Astrocyte (in vitro differentiated cells and primary cell): Measurements from ENCODE around the gene AKAP9. TPM values are rescaled to one million over a fixed set of nuclear protein-coding genes. Genes with fewer than 3 reads are reported as not detected.
"Not testable (repeated sequence)": the region's sequence is repeated elsewhere in the genome, so short reads cannot be mapped to it uniquely, and the experiment has no call there.

ENCODE experiments used
- DNase-seq: peaks from one replicate; pipeline ENCODE4 v3.0.0-alpha.2; 2010; ENCODE audit warnings: low read depth
- FAIRE-seq: peaks from 2 replicates; lab custom pipeline; 2011; peaks lifted over from hg19 to GRCh38; lab: Jason Lieb, UNC
- H2AFZ ChIP-seq: 2 replicates; pipeline ENCODE4 v1.6.0; 2012; ENCODE audit warnings: low read depth, low read length, inconsistent platforms
- H3K27ac ChIP-seq: 2 replicates; pipeline ENCODE4 v1.5.1; 2011; ENCODE audit warnings: low read depth, low read length, inconsistent platforms
- H3K27me3 ChIP-seq: 2 replicates; pipeline ENCODE4 v1.6.0; 2011; ENCODE audit warnings: low read length, inconsistent platforms; ENCODE audit not compliant: insufficient read depth
- H3K36me3 ChIP-seq: 2 replicates; pipeline ENCODE4 v1.5.1; 2011; ENCODE audit warnings: low read length, inconsistent platforms; ENCODE audit not compliant: insufficient read depth
- H3K4me1 ChIP-seq: 2 replicates; pipeline ENCODE4 v1.5.1; 2011; ENCODE audit warnings: low read length, inconsistent platforms; ENCODE audit not compliant: insufficient read depth
- H3K4me2 ChIP-seq: 2 replicates; pipeline ENCODE4 v1.6.0; 2012; ENCODE audit warnings: low read length, inconsistent platforms
- H3K4me3 ChIP-seq: 2 replicates; pipeline ENCODE4 v1.5.1; 2011; ENCODE audit warnings: low read depth, mild to moderate bottlenecking, low read length, inconsistent platforms; ENCODE audit not compliant: insufficient read depth
- H3K79me2 ChIP-seq: 2 replicates; pipeline ENCODE4 v1.6.0; 2012; ENCODE audit warnings: mild to moderate bottlenecking, low read length, inconsistent platforms; ENCODE audit not compliant: insufficient read depth
- H3K9ac ChIP-seq: 2 replicates; pipeline ENCODE4 v1.6.0; 2012; ENCODE audit warnings: mild to moderate bottlenecking, low read length, inconsistent platforms
- H3K9me3 ChIP-seq: 2 replicates; pipeline ENCODE4 v1.5.1; 2012; ENCODE audit warnings: low read depth, mild to moderate bottlenecking, low read length, inconsistent platforms; ENCODE audit not compliant: insufficient read depth
- H4K20me1 ChIP-seq: 2 replicates; pipeline ENCODE4 v1.6.0; 2012; ENCODE audit warnings: low read length, inconsistent platforms; ENCODE audit not compliant: insufficient read depth
- H3K27ac Mint-ChIP-seq: one replicate; pipeline ENCODE4 v1.8.0; 2021; ENCODE audit warnings: mild to moderate bottlenecking, mixed read lengths; ENCODE audit not compliant: unreplicated experiment
- H3K27me3 Mint-ChIP-seq: one replicate; pipeline ENCODE4 v1.8.0; 2021; ENCODE audit warnings: low read depth, mixed read lengths; ENCODE audit not compliant: unreplicated experiment
- H3K36me3 Mint-ChIP-seq: one replicate; pipeline ENCODE4 v1.8.0; 2021; ENCODE audit warnings: low read depth, mixed read lengths; ENCODE audit not compliant: unreplicated experiment
- H3K4me1 Mint-ChIP-seq: one replicate; pipeline ENCODE4 v1.8.0; 2021; ENCODE audit warnings: low read depth, mixed read lengths; ENCODE audit not compliant: unreplicated experiment
- H3K4me3 Mint-ChIP-seq: one replicate; pipeline ENCODE4 v1.8.0; 2021; ENCODE audit warnings: mild to moderate bottlenecking, moderate library complexity, mixed read lengths; ENCODE audit not compliant: unreplicated experiment
- H3K9me3 Mint-ChIP-seq: one replicate; pipeline ENCODE4 v1.8.0; 2021; ENCODE audit warnings: mild to moderate bottlenecking, mixed read lengths; ENCODE audit not compliant: unreplicated experiment
- CTCF ChIP-seq: IDR thresholded peaks from 2 replicates; pipeline ENCODE4 v1.5.1; 2011; ENCODE audit warnings: low read depth, mild to moderate bottlenecking, inconsistent platforms, low read length, moderate library complexity; ENCODE audit not compliant: insufficient read depth
- EZH2 ChIP-seq: IDR thresholded peaks from 2 replicates; pipeline ENCODE4 v1.6.1; 2012; ENCODE audit warnings: mild to moderate bottlenecking, low read length, inconsistent platforms; ENCODE audit not compliant: insufficient read depth
- total RNA-seq: library from RNA; stranded (reverse); gene quantifications from 2 replicates; pipeline ENCODE4 v1.2.1, GENCODE V29; 2021

AKAP9 gene
- total RNA-seq, 1 donor from 2014 or later, result 55.6 TPM

DNA sequence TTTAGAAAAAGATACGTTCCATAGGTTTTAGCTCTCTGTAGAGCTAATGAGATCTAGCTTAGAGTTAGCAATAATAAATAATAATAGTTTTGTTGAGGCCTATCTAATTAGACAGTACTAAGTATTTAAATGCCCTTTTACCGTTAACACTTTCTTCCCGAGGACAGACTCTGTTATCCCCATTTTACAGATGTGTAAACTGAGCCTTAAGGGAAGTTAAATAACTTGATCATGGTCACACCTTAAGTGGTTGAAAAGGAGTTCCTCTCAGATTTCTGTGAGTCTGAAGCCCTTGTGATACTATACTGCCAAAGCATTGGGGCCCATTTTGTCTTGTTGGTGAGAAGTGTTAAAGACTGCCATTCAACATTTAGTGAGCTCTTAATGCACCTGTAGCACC lies 132.0 kb downstream of the AKAP9 start:
- H3K27me3 Mint-ChIP-seq, result no peaks in the 10 kb centered on the region
- no peak for TF ChIP-seq EZH2
- TF ChIP-seq CTCF, result no peak
- H3K4me2 ChIP-seq, result no peak overlapping the region
- H3K79me2 ChIP-seq, result no peaks in the 10 kb centered on the region
- H3K36me3 Mint-ChIP-seq, result peaks cover 6% of the 10 kb centered on the region
- no peaks in the 10 kb centered on the region for H3K9me3 ChIP-seq
- FAIRE-seq (no peak), DNase-seq (no peak)
- no peak overlapping the region for H2AFZ ChIP-seq
- H3K9me3 Mint-ChIP-seq, result no peaks in the 10 kb centered on the region
- no peak overlapping the region for H3K27ac ChIP-seq
- no peak overlapping the region for H3K4me3 Mint-ChIP-seq
- H3K4me1 Mint-ChIP-seq, result no peaks in the 10 kb centered on the region
- peaks cover 14% of the 10 kb centered on the region for H3K36me3 ChIP-seq
- H3K4me3 ChIP-seq, result no peak overlapping the region
- no peak overlapping the region for H3K9ac ChIP-seq
- no peak overlapping the region for H3K27ac Mint-ChIP-seq
- H3K27me3 ChIP-seq, result no peaks in the 10 kb centered on the region
- no peaks in the 10 kb centered on the region for H4K20me1 ChIP-seq
- H3K4me1 ChIP-seq, result no peaks in the 10 kb centered on the region

- Histone ChIP-seq H3K4me3 (no peak overlapping the region), H4K20me1 (no peaks in the 10 kb centered on the region), H3K4me1 (no peaks in the 10 kb centered on the region), H3K4me2 (no peak overlapping the region), H3K27me3 (no peaks in the 10 kb centered on the region), H3K9me3 (no peaks in the 10 kb centered on the region), H3K79me2 (no peaks in the 10 kb centered on the region), H3K9ac (no peak overlapping the region), H3K36me3 (peaks cover 23% of the 10 kb centered on the region), H3K27ac (no peak overlapping the region), H2AFZ (no peak overlapping the region)
- H3K9me3 Mint-ChIP-seq, result no peaks in the 10 kb centered on the region
- no peak overlapping the region for H3K27ac Mint-ChIP-seq
- TF ChIP-seq CTCF, result no peak
- TF ChIP-seq EZH2, result no peak
- H3K36me3 Mint-ChIP-seq, result peaks cover 2% of the 10 kb centered on the region
- H3K4me1 Mint-ChIP-seq, result no peaks in the 10 kb centered on the region
- H3K4me3 Mint-ChIP-seq, result no peak overlapping the region
- no peak for DNase-seq
- no peaks in the 10 kb centered on the region for H3K27me3 Mint-ChIP-seq
- FAIRE-seq, result no peak
These were observed 134.9 kb downstream of the AKAP9 start for GRCh38 chr7:92075455-92076158.

DNA sequence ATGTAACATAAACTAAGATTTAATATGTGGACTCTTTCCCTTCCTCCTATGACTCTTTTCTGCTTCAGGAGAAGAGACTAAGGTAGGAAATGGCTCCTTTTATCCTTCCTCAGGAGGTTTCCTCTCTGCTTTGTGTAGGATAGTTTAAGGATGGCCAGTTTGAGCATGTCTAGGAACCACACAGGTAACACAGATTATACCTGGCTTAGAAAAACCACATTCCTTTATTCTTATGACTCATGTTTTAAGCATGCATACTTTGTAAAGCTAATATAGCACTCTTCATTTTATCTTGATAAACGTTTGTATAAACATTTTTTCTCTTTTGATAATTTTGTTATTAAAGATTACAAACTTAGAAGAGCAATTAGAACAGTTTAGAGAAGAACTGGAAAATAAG lies 135.8 kb downstream of the AKAP9 start:
- H3K4me1 Mint-ChIP-seq, result no peaks in the 10 kb centered on the region
- Histone ChIP-seq H4K20me1 (no peaks in the 10 kb centered on the region), H3K4me2 (no peak overlapping the region), H3K27ac (no peak overlapping the region), H3K79me2 (no peaks in the 10 kb centered on the region), H3K4me3 (no peak overlapping the region), H3K4me1 (no peaks in the 10 kb centered on the region), H3K9ac (no peak overlapping the region), H2AFZ (no peak overlapping the region), H3K36me3 (peaks cover 19% of the 10 kb centered on the region), H3K9me3 (no peaks in the 10 kb centered on the region), H3K27me3 (no peaks in the 10 kb centered on the region)
- TF ChIP-seq EZH2 (no peak), CTCF (no peak)
- H3K36me3 Mint-ChIP-seq, result peaks cover 2% of the 10 kb centered on the region
- FAIRE-seq (no peak), DNase-seq (no peak)
- no peak overlapping the region for H3K27ac Mint-ChIP-seq
- no peak overlapping the region for H3K4me3 Mint-ChIP-seq
- no peaks in the 10 kb centered on the region for H3K27me3 Mint-ChIP-seq
- no peaks in the 10 kb centered on the region for H3K9me3 Mint-ChIP-seq

DNA sequence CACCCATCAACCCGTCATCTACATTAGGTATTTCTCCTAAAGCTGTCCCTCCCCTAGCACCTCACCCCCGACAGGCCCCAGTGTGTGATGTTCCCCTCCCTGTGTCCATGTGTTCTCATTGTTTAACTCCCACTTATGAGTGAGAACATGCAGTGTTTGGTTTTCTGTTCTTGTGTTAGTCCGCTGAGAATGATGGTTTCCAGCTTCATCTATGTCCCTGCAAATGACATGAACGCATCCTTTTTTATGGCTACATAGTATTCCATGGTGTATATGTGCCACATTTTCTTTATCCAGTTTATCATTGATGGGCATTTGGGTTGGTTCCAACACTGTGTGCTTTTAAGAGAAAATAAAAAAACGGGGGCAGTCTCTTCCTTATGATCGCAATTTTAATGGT lies 143.3 kb downstream of the AKAP9 start:
- not testable (repeated sequence) for FAIRE-seq, H3K4me1 Mint-ChIP-seq, H3K9me3 Mint-ChIP-seq, H3K27ac Mint-ChIP-seq, H3K4me3 ChIP-seq, H3K27me3 ChIP-seq, DNase-seq, H2AFZ ChIP-seq, H3K4me3 Mint-ChIP-seq, H3K79me2 ChIP-seq, H3K27me3 Mint-ChIP-seq, H3K4me2 ChIP-seq, H3K27ac ChIP-seq, H3K9me3 ChIP-seq, H4K20me1 ChIP-seq, H3K9ac ChIP-seq, H3K4me1 ChIP-seq
- H3K36me3 ChIP-seq, result peaks cover 35% of the 10 kb centered on the region
- H3K36me3 Mint-ChIP-seq, result peaks cover 33% of the 10 kb centered on the region
